HG03108 (cell line): ENCODE data around the gene CCDC158.
"Not testable (repeated sequence)": the region's sequence is repeated elsewhere in the genome, so short reads cannot be mapped to it uniquely, and the experiment has no call there.

Experiments
- ATAC-seq: cut with Tn5 transposase; IDR thresholded peaks from one replicate; pipeline ENCODE4 v1.9.1; 2021; ENCODE audit warnings: moderate library complexity; ENCODE audit not compliant: unreplicated experiment

CCDC158 gene

GRCh38 chr4:76282941-76283689 is 137.8 kb downstream of the CCDC158 start:
- no peak for ATAC-seq

- not testable (repeated sequence) for ATAC-seq
These were observed 139.3 kb downstream of the CCDC158 start for GRCh38 chr4:76281594-76281993.

GRCh38 chr4:76280488-76281441 is 140.2 kb downstream of the CCDC158 start:
- no peak for ATAC-seq

- no peak for ATAC-seq
These were observed 141.5 kb downstream of the CCDC158 start for GRCh38 chr4:76279462-76279861.

DNA sequence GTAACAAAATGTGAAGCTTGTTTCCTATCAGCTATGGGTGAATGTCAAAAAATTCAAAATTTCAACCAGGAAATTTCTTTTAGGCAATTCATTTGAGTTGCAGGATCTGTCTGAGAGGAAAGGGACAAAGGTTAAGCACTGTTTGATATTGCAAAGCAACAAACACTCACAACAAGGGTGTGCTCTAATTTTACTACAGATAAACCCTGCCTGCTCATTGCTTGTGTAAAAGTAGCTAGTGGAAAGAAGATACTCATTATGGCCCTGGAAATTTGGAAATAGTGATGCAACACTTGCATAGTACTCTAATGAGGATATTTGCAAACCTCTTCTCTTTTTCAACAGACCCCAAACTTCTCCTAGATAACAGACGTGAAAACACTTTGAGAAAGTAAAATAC is 142.4 kb downstream of the CCDC158 start:
- ATAC-seq: no peak

- no peak for ATAC-seq
These were observed 143.3 kb downstream of the CCDC158 start for GRCh38 chr4:76277667-76278066.

GRCh38 chr4:76276813-76277212 is 144.1 kb downstream of the CCDC158 start:
- no peak for ATAC-seq

DNA sequence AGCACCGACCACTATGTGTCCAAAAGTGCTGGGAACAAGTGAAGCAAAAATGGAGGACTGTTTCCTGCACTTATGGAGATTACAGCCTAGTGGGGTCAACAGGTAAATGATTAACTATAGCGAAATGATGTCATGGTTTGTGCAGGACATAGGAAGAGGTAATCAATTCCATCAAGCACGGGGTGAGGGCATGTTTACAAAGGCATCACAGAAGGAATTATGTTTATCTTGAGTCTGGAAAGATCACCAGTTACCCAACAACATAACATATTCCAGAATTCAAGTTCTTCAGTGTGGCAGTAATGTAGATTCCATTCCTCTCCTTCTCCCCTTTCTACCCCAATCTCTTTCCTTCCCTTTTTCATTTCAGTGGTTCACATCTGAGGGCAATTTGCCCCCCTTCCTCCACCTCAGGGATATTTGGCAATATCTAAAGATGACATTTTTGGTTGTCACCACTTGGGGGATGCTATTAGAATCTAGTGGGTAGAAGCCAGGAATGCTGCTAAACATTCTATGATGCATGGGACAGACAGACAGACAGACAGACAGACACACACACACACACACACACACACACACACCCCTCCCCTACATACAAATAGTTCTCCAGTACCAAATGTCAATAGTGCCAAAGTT is 145.3 kb downstream of the CCDC158 start:
- ATAC-seq: no peak

DNA sequence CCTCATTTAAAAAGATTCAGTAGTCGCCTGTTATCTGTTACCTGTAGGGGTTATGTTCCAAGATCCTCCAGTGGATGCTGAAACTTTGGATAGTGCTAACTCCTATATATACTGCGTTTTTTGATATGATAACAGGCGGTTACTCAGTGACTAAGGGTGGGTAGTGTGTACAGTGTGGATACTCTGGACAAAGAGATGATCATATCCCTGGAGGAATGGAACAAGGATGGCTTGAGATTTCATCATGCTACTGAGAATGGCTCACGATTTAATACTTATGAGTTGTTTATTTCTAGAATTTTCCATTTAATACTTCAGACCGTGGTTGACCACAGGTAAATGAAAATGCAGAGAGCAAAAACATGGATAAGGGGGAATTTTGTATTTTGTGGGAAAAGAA is 147.9 kb downstream of the CCDC158 start:
- ATAC-seq: no peak

DNA sequence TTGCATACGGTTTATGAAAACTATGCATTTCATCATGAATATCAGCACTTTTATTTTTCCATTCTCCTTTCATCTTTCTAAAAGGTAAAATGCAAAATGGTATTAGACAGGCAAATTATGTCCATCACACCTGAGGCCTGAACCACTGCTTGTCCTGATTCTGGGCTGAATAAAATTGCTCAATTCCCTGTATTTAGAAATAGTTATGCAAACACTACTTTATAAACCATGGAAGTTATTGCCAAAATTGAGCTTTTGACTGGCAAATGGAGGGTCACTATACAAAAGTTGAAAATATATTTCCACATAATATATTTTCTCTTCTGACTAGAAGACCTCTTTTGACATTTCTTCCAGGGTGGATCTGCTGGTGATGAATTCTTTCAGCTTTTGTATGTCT is 148.4 kb downstream of the CCDC158 start:
- ATAC-seq: no peak

- no peak for ATAC-seq
These were observed 148.9 kb downstream of the CCDC158 start for GRCh38 chr4:76272073-76272472.

- ATAC-seq: no peak
These were observed 149.7 kb downstream of the CCDC158 start for GRCh38 chr4:76271248-76271647.

GRCh38 chr4:76270244-76271175 is 150.4 kb downstream of the CCDC158 start:
- ATAC-seq: no peak

GRCh38 chr4:76267811-76268210 is 153.1 kb downstream of the CCDC158 start:
- no peak for ATAC-seq

DNA sequence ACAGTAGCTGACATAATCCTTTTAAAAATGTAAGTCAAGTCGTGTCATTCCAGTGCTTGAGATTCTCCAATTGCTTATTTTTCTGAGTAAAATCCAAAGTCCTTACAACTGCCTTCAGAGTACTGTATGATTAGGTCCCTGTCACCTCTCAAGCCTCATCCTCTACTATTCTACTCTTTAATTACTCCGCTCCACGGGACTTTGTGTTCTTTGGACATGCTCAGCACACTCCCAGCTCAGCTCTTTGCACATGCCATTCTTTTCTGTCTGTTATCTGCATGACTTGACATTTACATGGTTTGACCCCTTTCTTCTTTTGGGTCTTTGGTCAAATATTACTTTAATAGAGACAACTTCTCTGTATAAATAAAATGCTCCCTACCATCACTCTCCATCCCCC is 154.3 kb downstream of the CCDC158 start:
- no peak for ATAC-seq

DNA sequence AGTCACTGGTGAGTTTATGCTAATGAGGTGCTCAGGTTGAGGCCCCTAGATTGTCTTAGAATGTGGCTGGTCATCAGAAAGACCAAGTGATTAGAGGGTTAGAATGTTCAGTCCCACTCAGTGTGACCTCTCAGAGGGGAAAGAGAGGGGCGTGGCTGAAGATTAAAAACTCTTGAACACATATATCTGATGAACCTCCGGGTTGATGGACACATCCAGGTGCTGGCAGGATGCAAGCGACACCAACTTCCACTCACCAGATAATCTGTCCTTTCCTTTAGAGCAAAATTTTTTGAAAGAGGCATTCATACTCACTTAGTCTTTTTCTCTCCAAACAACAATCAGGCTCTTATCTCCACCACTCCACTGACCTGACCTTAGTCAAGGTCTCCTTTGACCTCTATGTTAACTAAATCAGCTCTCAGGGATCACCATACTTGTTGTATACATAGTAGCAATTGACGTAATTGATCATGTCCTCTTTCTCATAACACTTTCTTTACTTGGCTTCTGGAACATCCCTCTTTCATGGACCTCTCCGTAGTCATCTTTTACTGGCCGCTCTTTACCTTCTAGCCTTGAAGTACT is 155.2 kb downstream of the CCDC158 start:
- no peak for ATAC-seq
